K562 (cell line): ENCODE measurements around the gene POLR3H. TPM values are rescaled to one million over a fixed set of nuclear protein-coding genes. Genes with fewer than 3 reads are reported as not detected.

ENCODE experiments used
- ERF ChIP-seq: fragments of 450-650 bp; formaldehyde crosslinking; IDR thresholded peaks from 2 replicates; pipeline ENCODE4 v1.4.0; 2020; ENCODE audit warnings: mild to moderate bottlenecking, mixed read lengths
- MCM2 ChIP-seq: fragments of 450-650 bp; IDR thresholded peaks from 2 replicates; pipeline ENCODE4 v1.6.1; 2017; ENCODE audit warnings: low read depth, mild to moderate bottlenecking
- MYC ChIP-seq, 2 experiments: fragments of 250-450 bp in 1 of 2; sonication (Bioruptor Pico) in 1 of 2; IDR thresholded peaks; 2 replicates each; pipeline versions ENCODE4 v1.5.1 to v1.6.1; 2012 to 2021; ENCODE audit warnings: low read depth in 2 of 2, borderline replicate concordance in 1 of 2, improper control_type of control experiment in 1 of 2, low read length in 1 of 2, mild to moderate bottlenecking in 1 of 2, moderate library complexity in 1 of 2
- SAP30 ChIP-seq: fragments of 200-600 bp; sonication (generic); IDR thresholded peaks from 2 replicates; pipeline ENCODE4 v1.6.1; 2012; ENCODE audit warnings: borderline replicate concordance, low read depth, mild to moderate bottlenecking, moderate library complexity, low read length, control low read depth, inconsistent platforms; ENCODE audit not compliant: insufficient read depth, poor library complexity, severe bottlenecking
- ZNF77 ChIP-seq: fragments of 250-450 bp; sonication (Bioruptor Pico); IDR thresholded peaks from 2 replicates; pipeline ENCODE4 v1.5.0; 2020
- polyA plus RNA-seq, 8 experiments: library from polyadenylated mRNA; depleted of rRNA in 4 of 8; stranded (reverse) in 5 of 8; unstranded in 3 of 8; fragments of >200 nt; fragmentation: Nextera tagmentation in 2 of 8; fragmentation: Illumina TruSeq in 1 of 8; extraction: Ambion mirVana in 2 of 8; extraction: Trizol in 1 of 8; gene quantifications; 2 replicates each; pipeline versions ENCODE4 v1.2.1 to v1.2.3, GENCODE V29; 2011 to 2014; ENCODE audit warnings: inconsistent platforms in 1 of 8, missing spikeins in 1 of 8
- total RNA-seq, 7 experiments: library from RNA; depleted of rRNA in 6 of 7; stranded (reverse); fragments of >200 nt in 6 of 7; fragmentation: Illumina TruSeq in 2 of 7; extraction: Trizol in 2 of 7; gene quantifications; 2 replicates each; pipeline versions ENCODE4 v1.2.1 to v1.2.3, GENCODE V29; 2011 to 2021; ENCODE audit warnings: low replicate concordance in 1 of 7
- TF ChIP-seq, protein P1 (sequence below): fragments of 450-650 bp; formaldehyde crosslinking; IDR thresholded peaks from 2 replicates; pipeline ENCODE4 v1.4.0; 2022; ENCODE audit warnings: mild to moderate bottlenecking, moderate library complexity
- TF ChIP-seq, protein P2 (sequence below): fragments of 250-450 bp; sonication (Bioruptor Pico); IDR thresholded peaks from 2 replicates; pipeline ENCODE4 v1.4.0; 2020; ENCODE audit warnings: mild to moderate bottlenecking, moderate library complexity

POLR3H gene
- total and polyA plus RNA-seq, 9 of the 15 experiments (the other 6 are each of a cell fraction or from before 2014, with no cell fraction given) = 5.3 to 48.4 (median 22.2) TPM

DNA sequence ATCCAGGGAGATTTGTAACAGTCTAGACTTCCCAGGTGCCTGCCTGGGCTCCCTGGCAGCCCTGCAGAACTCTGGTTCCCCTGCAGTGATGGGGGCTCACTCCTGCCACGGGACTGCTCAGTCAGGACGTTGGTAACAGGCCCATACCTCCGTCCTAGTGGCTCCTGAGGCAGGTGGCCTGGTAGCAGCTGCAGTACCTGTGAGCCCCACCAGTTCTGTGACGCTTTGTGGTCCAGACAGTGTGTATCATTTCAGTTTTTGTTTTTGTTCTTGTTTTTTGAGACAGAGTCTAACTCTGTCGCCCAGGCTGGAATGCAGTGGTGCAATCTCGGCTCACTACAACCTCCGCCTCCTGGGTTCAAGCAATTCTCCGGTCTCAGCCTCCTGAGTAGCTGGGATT is 27.8 kb downstream of the POLR3H start (continued):
- no peak for TF ChIP-seq MCM2
- TF ChIP-seq, protein P1, sequence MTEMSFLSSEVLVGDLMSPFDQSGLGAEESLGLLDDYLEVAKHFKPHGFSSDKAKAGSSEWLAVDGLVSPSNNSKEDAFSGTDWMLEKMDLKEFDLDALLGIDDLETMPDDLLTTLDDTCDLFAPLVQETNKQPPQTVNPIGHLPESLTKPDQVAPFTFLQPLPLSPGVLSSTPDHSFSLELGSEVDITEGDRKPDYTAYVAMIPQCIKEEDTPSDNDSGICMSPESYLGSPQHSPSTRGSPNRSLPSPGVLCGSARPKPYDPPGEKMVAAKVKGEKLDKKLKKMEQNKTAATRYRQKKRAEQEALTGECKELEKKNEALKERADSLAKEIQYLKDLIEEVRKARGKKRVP (CRISPR knock-in tag) = no peak
- TF ChIP-seq, protein P2, sequence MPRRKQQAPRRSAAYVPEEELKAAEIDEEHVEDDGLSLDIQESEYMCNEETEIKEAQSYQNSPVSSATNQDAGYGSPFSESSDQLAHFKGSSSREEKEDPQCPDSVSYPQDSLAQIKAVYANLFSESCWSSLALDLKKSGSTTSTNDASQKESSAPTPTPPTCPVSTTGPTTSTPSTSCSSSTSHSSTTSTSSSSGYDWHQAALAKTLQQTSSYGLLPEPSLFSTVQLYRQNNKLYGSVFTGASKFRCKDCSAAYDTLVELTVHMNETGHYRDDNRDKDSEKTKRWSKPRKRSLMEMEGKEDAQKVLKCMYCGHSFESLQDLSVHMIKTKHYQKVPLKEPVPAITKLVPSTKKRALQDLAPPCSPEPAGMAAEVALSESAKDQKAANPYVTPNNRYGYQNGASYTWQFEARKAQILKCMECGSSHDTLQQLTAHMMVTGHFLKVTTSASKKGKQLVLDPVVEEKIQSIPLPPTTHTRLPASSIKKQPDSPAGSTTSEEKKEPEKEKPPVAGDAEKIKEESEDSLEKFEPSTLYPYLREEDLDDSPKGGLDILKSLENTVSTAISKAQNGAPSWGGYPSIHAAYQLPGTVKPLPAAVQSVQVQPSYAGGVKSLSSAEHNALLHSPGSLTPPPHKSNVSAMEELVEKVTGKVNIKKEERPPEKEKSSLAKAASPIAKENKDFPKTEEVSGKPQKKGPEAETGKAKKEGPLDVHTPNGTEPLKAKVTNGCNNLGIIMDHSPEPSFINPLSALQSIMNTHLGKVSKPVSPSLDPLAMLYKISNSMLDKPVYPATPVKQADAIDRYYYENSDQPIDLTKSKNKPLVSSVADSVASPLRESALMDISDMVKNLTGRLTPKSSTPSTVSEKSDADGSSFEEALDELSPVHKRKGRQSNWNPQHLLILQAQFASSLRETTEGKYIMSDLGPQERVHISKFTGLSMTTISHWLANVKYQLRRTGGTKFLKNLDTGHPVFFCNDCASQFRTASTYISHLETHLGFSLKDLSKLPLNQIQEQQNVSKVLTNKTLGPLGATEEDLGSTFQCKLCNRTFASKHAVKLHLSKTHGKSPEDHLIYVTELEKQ (CRISPR knock-in tag) = no peak
- TF ChIP-seq MYC (IDR thresholded peaks at IDR 0.05; ENCODE audit: low read depth, low read length) = no peak
- TF ChIP-seq MYC (CRISPR knock-in tag; IDR thresholded peaks at IDR 0.05; ENCODE audit: borderline replicate concordance, low read depth) = no peak
- TF ChIP-seq SAP30 = no peak
- TF ChIP-seq ERF = no peak
- TF ChIP-seq ZNF77 (CRISPR knock-in tag) = no peak
- TF ChIP-seq, all 486 proteins: peak for 0
